Lung (tissue), 12 donors: ENCODE measurements around the gene GGT5. TPM values are rescaled to one million over a fixed set of nuclear protein-coding genes. Genes with fewer than 3 reads are reported as not detected.

Experiments
- ATAC-seq: fragments of 200-7000 bp; cut with Tn5 transposase; one replicate; pipeline ENCODE4 v1.9.1; 2020; ENCODE audit warnings: moderate number of reproducible peaks; ENCODE audit not compliant: insufficient read depth, low FRiP score
- DNase-seq, 3 donors: peaks; one replicate each; pipeline ENCODE4 v3.0.0-alpha.2; 2013 to 2017
- H3K27ac ChIP-seq, 2 donors: one replicate each; pipeline ENCODE4 v1.5.1; 2013; ENCODE audit warnings: mild to moderate bottlenecking in 2 of 2, moderate library complexity in 2 of 2, control low read depth in 1 of 2, inconsistent platforms in 1 of 2, low read depth in 1 of 2, low read length in 1 of 2
- H3K27me3 ChIP-seq, 3 donors: one replicate each; pipeline ENCODE4 v1.5.1; 2013; ENCODE audit warnings: low read length in 2 of 3; ENCODE audit not compliant: control insufficient read depth in 3 of 3, insufficient read depth in 3 of 3
- H3K36me3 ChIP-seq, 4 donors: one replicate each; pipeline ENCODE4 v1.5.1; 2013; ENCODE audit warnings: low read length in 4 of 4, mild to moderate bottlenecking in 1 of 4, moderate library complexity in 1 of 4; ENCODE audit not compliant: control insufficient read depth in 4 of 4, insufficient read depth in 4 of 4
- H3K4me1 ChIP-seq, 5 donors: one replicate each; pipeline ENCODE4 v1.5.1; 2013; ENCODE audit warnings: low read length in 5 of 5, mild to moderate bottlenecking in 2 of 5, moderate library complexity in 1 of 5; ENCODE audit not compliant: control insufficient read depth in 5 of 5, insufficient read depth in 5 of 5
- H3K4me3 ChIP-seq: one replicate; pipeline ENCODE4 v1.5.1; 2013; ENCODE audit warnings: mild to moderate bottlenecking, control low read depth, moderate library complexity
- H3K9ac ChIP-seq, 2 donors: one replicate each; pipeline ENCODE4 v1.5.1; 2013; ENCODE audit warnings: low read length in 2 of 2, control low read depth in 1 of 2; ENCODE audit not compliant: insufficient read depth in 1 of 2
- H3K9me3 ChIP-seq, 4 donors: one replicate each; pipeline ENCODE4 v1.5.1; 2013; ENCODE audit warnings: low read length in 3 of 4, mild to moderate bottlenecking in 1 of 4, moderate library complexity in 1 of 4; ENCODE audit not compliant: control insufficient read depth in 4 of 4, insufficient read depth in 3 of 4
- WGBS, 2 donors: extraction: QIAGEN DNeasy Blood & Tissue Kit; methylation state at CpG; one replicate each; pipeline ENCODE4 v1.1.7; 2013; 5-methylcytosine and 5-hydroxymethylcytosine counted together
- polyA plus RNA-seq, 2 donors: library from polyadenylated mRNA; stranded (reverse); fragments of 200-250 nt; gene quantifications; one replicate each; pipeline ENCODE4 v1.2.1, GENCODE V29; 2013
- total RNA-seq, 2 donors: library from RNA; depleted of rRNA in 1 of 2; stranded (reverse); fragments of >200 nt in 1 of 2; gene quantifications; one replicate each; pipeline ENCODE4 v1.2.1, GENCODE V29; 2014 to 2021
- TF ChIP-seq, protein P1 (sequence below): IDR thresholded peaks from 2 replicates; pipeline ENCODE4 v1.5.1; 2012; ENCODE audit warnings: mild to moderate bottlenecking; ENCODE audit errors: control extremely low read depth, extremely low read depth
- donor health status: control.
- donor health status: control.
- donor health status: Bipolar disorder and iron deficiency.
- donor health status: healthy.
- donor health status: DM: yes; HTN: yes; CAD: no.

The GGT5 gene
- total and polyA plus RNA-seq, 4 donors, result 9.8 to 92.0 (median 54.7) TPM

DNA sequence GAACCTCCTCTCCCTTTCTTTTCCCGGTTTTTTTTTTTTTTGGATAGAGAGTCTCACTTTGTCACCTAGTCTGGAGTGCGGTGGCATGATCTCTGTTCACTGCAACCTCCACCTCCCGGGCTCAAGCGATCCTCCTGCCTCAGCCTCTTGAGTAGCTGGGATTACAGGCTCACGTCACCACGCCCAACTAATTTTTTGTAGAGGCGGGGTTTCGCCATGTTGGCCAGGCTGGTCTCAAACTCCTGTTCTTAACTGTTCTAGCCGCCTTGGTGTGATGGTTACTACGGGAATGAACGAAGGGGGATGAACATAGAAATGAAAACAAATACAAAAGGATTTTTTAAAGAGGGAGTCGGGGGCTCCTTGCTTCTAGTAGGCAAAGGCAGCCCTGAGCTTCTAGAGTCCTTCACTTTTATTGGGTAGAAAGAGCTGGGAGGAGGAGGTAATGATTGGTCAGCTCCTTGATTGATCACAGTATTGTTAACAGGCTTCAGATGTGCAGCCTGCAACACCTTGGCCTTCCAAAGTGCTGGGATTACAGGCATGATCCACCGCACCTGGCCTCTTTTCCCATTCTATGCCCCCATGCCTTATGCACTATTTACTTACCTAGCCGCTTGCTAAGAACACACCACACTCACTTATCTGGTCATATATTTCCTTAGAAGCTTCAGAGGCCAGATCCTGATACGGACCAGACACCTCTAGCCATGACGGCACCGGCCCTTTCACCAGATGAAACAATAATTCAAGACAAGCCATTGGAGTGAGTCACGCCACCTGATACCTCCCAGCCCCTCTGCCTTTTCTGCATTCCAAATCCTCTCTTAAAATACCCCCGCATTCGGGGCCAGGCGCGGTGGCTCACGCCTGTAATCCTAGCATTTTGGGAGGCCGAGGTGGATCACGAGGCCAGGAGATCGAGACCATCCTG lies 42.9 kb downstream of the GGT5 start:
- TF ChIP-seq, protein P1, sequence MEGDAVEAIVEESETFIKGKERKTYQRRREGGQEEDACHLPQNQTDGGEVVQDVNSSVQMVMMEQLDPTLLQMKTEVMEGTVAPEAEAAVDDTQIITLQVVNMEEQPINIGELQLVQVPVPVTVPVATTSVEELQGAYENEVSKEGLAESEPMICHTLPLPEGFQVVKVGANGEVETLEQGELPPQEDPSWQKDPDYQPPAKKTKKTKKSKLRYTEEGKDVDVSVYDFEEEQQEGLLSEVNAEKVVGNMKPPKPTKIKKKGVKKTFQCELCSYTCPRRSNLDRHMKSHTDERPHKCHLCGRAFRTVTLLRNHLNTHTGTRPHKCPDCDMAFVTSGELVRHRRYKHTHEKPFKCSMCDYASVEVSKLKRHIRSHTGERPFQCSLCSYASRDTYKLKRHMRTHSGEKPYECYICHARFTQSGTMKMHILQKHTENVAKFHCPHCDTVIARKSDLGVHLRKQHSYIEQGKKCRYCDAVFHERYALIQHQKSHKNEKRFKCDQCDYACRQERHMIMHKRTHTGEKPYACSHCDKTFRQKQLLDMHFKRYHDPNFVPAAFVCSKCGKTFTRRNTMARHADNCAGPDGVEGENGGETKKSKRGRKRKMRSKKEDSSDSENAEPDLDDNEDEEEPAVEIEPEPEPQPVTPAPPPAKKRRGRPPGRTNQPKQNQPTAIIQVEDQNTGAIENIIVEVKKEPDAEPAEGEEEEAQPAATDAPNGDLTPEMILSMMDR, result no peak
- H3K27ac ChIP-seq, result no peak overlapping the region
- no peak overlapping the region for H3K9ac ChIP-seq
- ATAC-seq (no peak), DNase-seq (no peak)
- 93 to 94% methylated on average over 26 of the region's 26 CpGs for WGBS, 2 donors
- H3K4me1 ChIP-seq, result peaks cover 0 to 7% (median 3%) of the 10 kb centered on the region in 5 donors
- no peaks in the 10 kb centered on the region for H3K27me3 ChIP-seq
- H3K36me3 ChIP-seq, result no peaks in the 10 kb centered on the region
- no peaks in the 10 kb centered on the region for H3K9me3 ChIP-seq
- H3K4me3 ChIP-seq, result no peak overlapping the region

DNA sequence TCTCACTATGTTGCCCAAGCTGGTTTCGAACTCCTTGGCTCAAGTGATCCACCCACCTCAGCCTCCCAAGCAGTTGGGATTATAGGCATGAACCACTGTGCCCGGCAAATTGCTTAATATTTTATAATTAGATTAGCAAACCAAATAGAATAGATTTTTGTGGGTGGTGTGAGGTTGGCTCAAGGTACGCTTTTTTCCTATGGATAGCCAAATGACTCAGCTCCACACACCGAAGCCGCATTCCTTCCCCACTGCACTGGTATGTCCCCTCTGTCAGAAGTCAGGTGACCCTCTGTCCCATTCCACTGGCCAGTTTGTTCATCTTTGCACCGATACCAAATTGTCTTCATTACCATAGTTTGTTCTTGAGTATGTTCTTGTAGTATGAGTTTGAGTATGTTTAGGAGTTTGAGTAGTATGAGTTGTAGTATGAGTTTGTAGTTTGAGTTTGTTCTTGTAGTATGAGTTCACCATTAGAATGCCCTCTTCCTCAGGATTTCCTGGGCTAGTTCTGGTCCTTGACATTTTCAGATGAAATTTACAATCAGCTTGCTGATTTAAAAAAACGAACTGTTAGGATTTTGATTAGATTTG lies 44.2 kb downstream of the GGT5 start:
- 70 to 77% methylated on average over 7 of the region's 7 CpGs for WGBS, 2 donors
- DNase-seq (no peak), ATAC-seq (no peak)
- TF ChIP-seq, protein P1, result no peak
- H3K27ac ChIP-seq, result peak overlapping the region in 1 of 2 donors; percentile 45
- no peaks in the 10 kb centered on the region for H3K9me3 ChIP-seq
- peaks cover 0 to 4% (median 3%) of the 10 kb centered on the region in 5 donors for H3K4me1 ChIP-seq
- no peaks in the 10 kb centered on the region for H3K27me3 ChIP-seq
- H3K36me3 ChIP-seq, result no peaks in the 10 kb centered on the region
- no peak overlapping the region for H3K4me3 ChIP-seq
- H3K9ac ChIP-seq, result no peak overlapping the region

DNA sequence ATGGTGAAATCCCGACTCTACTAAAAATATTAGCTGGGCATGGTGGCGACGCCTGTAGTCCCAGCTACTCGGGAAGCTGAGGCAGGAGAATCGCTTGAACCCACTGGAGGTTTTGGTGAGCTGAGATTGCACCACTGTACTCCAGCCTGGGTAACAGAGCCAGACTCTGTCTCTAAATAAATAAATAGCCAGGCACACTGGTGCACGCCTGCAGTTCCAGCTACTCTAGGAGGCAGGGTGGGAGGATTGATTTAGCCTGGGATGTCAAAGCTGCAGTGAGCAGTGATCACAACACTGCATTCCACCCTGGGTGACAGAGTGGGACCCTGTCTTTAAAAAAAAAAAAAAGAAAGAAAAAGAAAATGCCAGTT lies 46.2 kb downstream of the GGT5 start:
- Histone ChIP-seq H3K9me3 (no peaks in the 10 kb centered on the region), H3K9ac (no peak overlapping the region), H3K4me3 (no peak overlapping the region), H3K27ac (peak overlapping the region in 1 of 2 donors; percentile 53), H3K36me3 (no peaks in the 10 kb centered on the region), H3K4me1 (peaks cover 0 to 4% (median 3%) of the 10 kb centered on the region in 5 donors), H3K27me3 (no peaks in the 10 kb centered on the region)
- ATAC-seq (no peak), DNase-seq (no peak)
- 68 to 82% methylated on average over 6 of the region's 6 CpGs for WGBS, 2 donors
- TF ChIP-seq, protein P1, result no peak
